C4-2B (cell line): ENCODE results near the gene COMMD2.

ENCODE experiments used
- CTCF ChIP-seq: fragments of 450-650 bp; conservative IDR thresholded peaks from 2 replicates; pipeline ENCODE4 v1.5.1; 2017; ENCODE audit warnings: mild to moderate bottlenecking
- ZFX ChIP-seq: fragments of 450-650 bp; IDR thresholded peaks from 2 replicates; pipeline ENCODE4 v1.6.1; 2017

GRCh38 chr3:149744151-149744550, 8.1 kb downstream of the COMMD2 start:
- TF ChIP-seq CTCF (no peak), ZFX (no peak)
